HepG2 (cell line): Measurements from ENCODE around the gene HSD11B2. TPM values are rescaled to one million over a fixed set of nuclear protein-coding genes. Genes with fewer than 3 reads are reported as not detected.

Source experiments
- CEBPB ChIP-seq: IDR thresholded peaks from 2 replicates; pipeline ENCODE4 v1.6.1; 2011; ENCODE audit warnings: low read depth, low read length, improper control_type of control experiment, borderline replicate concordance
- CHCHD3 ChIP-seq: sonication (generic); formaldehyde crosslinking; IDR thresholded peaks from 2 replicates; pipeline ENCODE4 v1.8.0; 2022; ENCODE audit warnings: mild to moderate bottlenecking, missing genetic modification reagents, moderate library complexity
- DZIP1 ChIP-seq: sonication (generic); formaldehyde crosslinking; IDR thresholded peaks from 2 replicates; pipeline ENCODE4 v1.5.0; 2020; ENCODE audit warnings: mild to moderate bottlenecking, missing genetic modification reagents
- FOSL1 ChIP-seq: sonication (generic); formaldehyde crosslinking; IDR thresholded peaks from 2 replicates; pipeline ENCODE4 v1.9.0; 2021; ENCODE audit warnings: missing genetic modification reagents, borderline replicate concordance
- FOXM1 ChIP-seq: sonication (generic); formaldehyde crosslinking; IDR thresholded peaks from 2 replicates; pipeline ENCODE4 v1.5.0; 2020; ENCODE audit warnings: missing genetic modification reagents
- HNRNPK ChIP-seq: fragments of 200-400 bp; formaldehyde crosslinking; IDR thresholded peaks from 2 replicates; pipeline ENCODE4 v1.6.1; 2018; ENCODE audit warnings: low read length, low read depth, moderate library complexity, mild to moderate bottlenecking; ENCODE audit not compliant: poor library complexity, severe bottlenecking
- IKZF1 ChIP-seq: fragments of 450-650 bp; IDR thresholded peaks from 2 replicates; pipeline ENCODE4 v1.7.1; 2016
- KDM4B ChIP-seq: sonication (generic); formaldehyde crosslinking; IDR thresholded peaks from 2 replicates; pipeline ENCODE4 v1.4.0; 2020; ENCODE audit warnings: missing genetic modification reagents
- MAX ChIP-seq: IDR thresholded peaks from 2 replicates; pipeline ENCODE4 v1.6.1; 2012; ENCODE audit warnings: inconsistent platforms
- POGZ ChIP-seq: sonication (generic); formaldehyde crosslinking; IDR thresholded peaks from 2 replicates; pipeline ENCODE4 v1.4.0; 2020; ENCODE audit warnings: mild to moderate bottlenecking, missing genetic modification reagents
- RXRA ChIP-seq: sonication (generic); formaldehyde crosslinking; IDR thresholded peaks from 2 replicates; pipeline ENCODE4 v1.5.1; 2020; ENCODE audit warnings: missing genetic modification reagents
- SALL2 ChIP-seq: sonication (generic); formaldehyde crosslinking; IDR thresholded peaks from 2 replicates; pipeline ENCODE4 v1.8.1; 2023; ENCODE audit warnings: mild to moderate bottlenecking, missing genetic modification reagents, inconsistent platforms
- THAP11 ChIP-seq: IDR thresholded peaks from 2 replicates; pipeline ENCODE4 v1.6.1; 2016; ENCODE audit warnings: missing biosample characterization, missing genetic modification reagents
- THYN1 ChIP-seq: sonication (generic); formaldehyde crosslinking; IDR thresholded peaks from 2 replicates; pipeline ENCODE4 v1.8.1; 2023; ENCODE audit warnings: low read depth, mild to moderate bottlenecking, moderate library complexity, missing genetic modification reagents, borderline replicate concordance
- ZFP82 ChIP-seq: sonication (generic); formaldehyde crosslinking; IDR thresholded peaks from 2 replicates; pipeline ENCODE4 v1.5.1; 2020; ENCODE audit warnings: mild to moderate bottlenecking, missing genetic modification reagents, borderline replicate concordance
- ZFY ChIP-seq: sonication (generic); formaldehyde crosslinking; IDR thresholded peaks from 2 replicates; pipeline ENCODE4 v1.4.0; 2020; ENCODE audit warnings: missing genetic modification reagents
- ZNF282 ChIP-seq: fragments of 450-650 bp; IDR thresholded peaks from 2 replicates; pipeline ENCODE4 v1.6.1; 2018; ENCODE audit not compliant: partially characterized antibody
- ZNF614 ChIP-seq: IDR thresholded peaks from 2 replicates; pipeline ENCODE4 v1.6.1; 2018; ENCODE audit warnings: missing biosample characterization, missing genetic modification reagents, inconsistent platforms, borderline replicate concordance
- ZNF629 ChIP-seq: sonication (generic); formaldehyde crosslinking; conservative IDR thresholded peaks from 2 replicates; pipeline ENCODE4 v1.5.0; 2020; ENCODE audit warnings: missing genetic modification reagents
- ZNF724P ChIP-seq: sonication (generic); formaldehyde crosslinking; IDR thresholded peaks from 2 replicates; pipeline ENCODE4 v1.8.0; 2022; ENCODE audit warnings: missing genetic modification reagents, borderline replicate concordance
- polyA plus RNA-seq, 8 experiments: library from polyadenylated mRNA; depleted of rRNA in 3 of 8; stranded (reverse) in 7 of 8; unstranded in 1 of 8; fragments of >200 nt; fragmentation: Illumina TruSeq in 4 of 8; extraction: Trizol in 4 of 8; gene quantifications; 2 replicates each; pipeline versions ENCODE4 v1.2.1 to v1.2.3, GENCODE V29; 2011 to 2016; ENCODE audit warnings: low read depth in 4 of 8, missing spikeins in 1 of 8, mixed read lengths in 1 of 8; ENCODE audit not compliant: insufficient read depth in 1 of 8
- total RNA-seq, 5 experiments: library from RNA; depleted of rRNA; stranded (reverse); fragments of >200 nt; fragmentation: Illumina TruSeq; extraction: Trizol; gene quantifications; 2 replicates each; pipeline ENCODE4 v1.2.3, GENCODE V29; 2016; ENCODE audit warnings: low read depth in 1 of 5
- TF ChIP-seq, protein P1 (sequence below): sonication (generic); formaldehyde crosslinking; IDR thresholded peaks from 2 replicates; pipeline ENCODE4 v1.4.0; 2020; ENCODE audit warnings: missing genetic modification reagents
- TF ChIP-seq, protein P2 (sequence below): sonication (generic); formaldehyde crosslinking; IDR thresholded peaks from 2 replicates; pipeline ENCODE4 v1.4.0; 2020; ENCODE audit warnings: mild to moderate bottlenecking, missing genetic modification reagents
- TF ChIP-seq, protein P3 (sequence below): sonication (generic); formaldehyde crosslinking; IDR thresholded peaks from 2 replicates; pipeline ENCODE4 v1.4.0; 2020; ENCODE audit warnings: missing genetic modification reagents

The HSD11B2 gene
- total and polyA plus RNA-seq, 2 of the 13 experiments (the other 11 are each of a cell fraction or from before 2014, with no cell fraction given), result 8.9 to 13.6 TPM

GRCh38 chr16:67415872-67416793 is 14.8 kb upstream of the HSD11B2 start, which contains the start of gene ZDHHC1 (continued):
- TF ChIP-seq IKZF1, result no peak
- no peak for TF ChIP-seq KDM4B (CRISPR knock-in tag)
- TF ChIP-seq MAX, result peak; percentile 61
- TF ChIP-seq, protein P1, sequence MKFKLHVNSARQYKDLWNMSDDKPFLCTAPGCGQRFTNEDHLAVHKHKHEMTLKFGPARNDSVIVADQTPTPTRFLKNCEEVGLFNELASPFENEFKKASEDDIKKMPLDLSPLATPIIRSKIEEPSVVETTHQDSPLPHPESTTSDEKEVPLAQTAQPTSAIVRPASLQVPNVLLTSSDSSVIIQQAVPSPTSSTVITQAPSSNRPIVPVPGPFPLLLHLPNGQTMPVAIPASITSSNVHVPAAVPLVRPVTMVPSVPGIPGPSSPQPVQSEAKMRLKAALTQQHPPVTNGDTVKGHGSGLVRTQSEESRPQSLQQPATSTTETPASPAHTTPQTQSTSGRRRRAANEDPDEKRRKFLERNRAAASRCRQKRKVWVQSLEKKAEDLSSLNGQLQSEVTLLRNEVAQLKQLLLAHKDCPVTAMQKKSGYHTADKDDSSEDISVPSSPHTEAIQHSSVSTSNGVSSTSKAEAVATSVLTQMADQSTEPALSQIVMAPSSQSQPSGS (CRISPR knock-in tag), result no peak
- peak; percentile 67 for TF ChIP-seq HNRNPK
- peak; percentile 77; the same call in 1 of the 2 replicates for TF ChIP-seq ZFP82 (CRISPR knock-in tag)
- no peak; the same call in 1 of the 2 replicates for TF ChIP-seq DZIP1
- TF ChIP-seq, protein P2, sequence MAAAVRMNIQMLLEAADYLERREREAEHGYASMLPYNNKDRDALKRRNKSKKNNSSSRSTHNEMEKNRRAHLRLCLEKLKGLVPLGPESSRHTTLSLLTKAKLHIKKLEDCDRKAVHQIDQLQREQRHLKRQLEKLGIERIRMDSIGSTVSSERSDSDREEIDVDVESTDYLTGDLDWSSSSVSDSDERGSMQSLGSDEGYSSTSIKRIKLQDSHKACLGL (CRISPR knock-in tag), result peak; percentile 86; the same call in 1 of the 2 replicates
- peak; percentile 68; the same call in 1 of the 2 replicates for TF ChIP-seq FOXM1 (CRISPR knock-in tag)
- TF ChIP-seq, protein P3, sequence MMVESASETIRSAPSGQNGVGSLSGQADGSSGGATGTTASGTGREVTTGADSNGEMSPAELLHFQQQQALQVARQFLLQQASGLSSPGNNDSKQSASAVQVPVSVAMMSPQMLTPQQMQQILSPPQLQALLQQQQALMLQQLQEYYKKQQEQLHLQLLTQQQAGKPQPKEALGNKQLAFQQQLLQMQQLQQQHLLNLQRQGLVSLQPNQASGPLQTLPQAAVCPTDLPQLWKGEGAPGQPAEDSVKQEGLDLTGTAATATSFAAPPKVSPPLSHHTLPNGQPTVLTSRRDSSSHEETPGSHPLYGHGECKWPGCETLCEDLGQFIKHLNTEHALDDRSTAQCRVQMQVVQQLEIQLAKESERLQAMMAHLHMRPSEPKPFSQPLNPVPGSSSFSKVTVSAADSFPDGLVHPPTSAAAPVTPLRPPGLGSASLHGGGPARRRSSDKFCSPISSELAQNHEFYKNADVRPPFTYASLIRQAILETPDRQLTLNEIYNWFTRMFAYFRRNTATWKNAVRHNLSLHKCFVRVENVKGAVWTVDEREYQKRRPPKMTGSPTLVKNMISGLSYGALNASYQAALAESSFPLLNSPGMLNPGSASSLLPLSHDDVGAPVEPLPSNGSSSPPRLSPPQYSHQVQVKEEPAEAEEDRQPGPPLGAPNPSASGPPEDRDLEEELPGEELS (CRISPR knock-in tag), result 0 out of 2 replicates have a peak, but pooled peaks have one; percentile 15
- TF ChIP-seq RXRA (CRISPR knock-in tag), result peak; percentile 60; the same call in 1 of the 2 replicates
- TF ChIP-seq POGZ (CRISPR knock-in tag), result no peak
- no peak; the same call in none of the 2 replicates for TF ChIP-seq SALL2
- peak; percentile 46; the same call in 1 of the 2 replicates for TF ChIP-seq ZNF724P
- no peak for TF ChIP-seq ZNF282
- peak; percentile 58; the same call in 1 of the 2 replicates for TF ChIP-seq FOSL1 (CRISPR knock-in tag)
- TF ChIP-seq CHCHD3 (CRISPR knock-in tag), result no peak
- TF ChIP-seq CEBPB, result no peak
- no peak for TF ChIP-seq THYN1
- no peak for TF ChIP-seq ZNF614 (CRISPR knock-in tag)
- peak; percentile 98 for TF ChIP-seq ZFY (CRISPR knock-in tag)
- TF ChIP-seq ZNF629 (CRISPR knock-in tag), result peak; percentile 60; the same call in 1 of the 2 replicates
- peak; percentile 74 for TF ChIP-seq THAP11 (CRISPR knock-in tag)
